ENCODE measurements around the gene TRPC4. TPM values are rescaled to one million over a fixed set of nuclear protein-coding genes. Genes with fewer than 3 reads are reported as not detected.

The TRPC4 gene
- total and polyA plus RNA-seq, 2 donors (not counting 3 experiments of a cell fraction or from before 2014, with no cell fraction given): 0.04 to 0.64 TPM

GRCh38 chr13:37906880-37907279, 37.3 kb upstream of the TRPC4 start:
- Histone ChIP-seq H3K4me3 (replicated peaks in 1 of 3; ENCODE audit: insufficient read depth in 1 of 3, low read depth in 1 of 3, low read length in 3 of 3) (no peak overlapping the region), H3K4me1 (ENCODE audit: control insufficient read depth, extremely low read depth, insufficient read depth, low read length) (no peaks in the 10 kb centered on the region), H2AFZ (ENCODE audit: low read depth, low read length) (no peak overlapping the region), H3K36me3 (ENCODE audit: control insufficient read depth in 2 of 2, extremely low read depth in 1 of 2, insufficient read depth in 2 of 2, low read length in 2 of 2) (no peaks in the 10 kb centered on the region), H3K9me3 (replicated peaks; ENCODE audit: control insufficient read depth, insufficient read depth, low read length) (no peaks in the 10 kb centered on the region), H3K27ac (ENCODE audit: insufficient read depth, low read depth, low read length) (no peak overlapping the region), H3K79me2 (ENCODE audit: control insufficient read depth, insufficient read depth, low read length) (no peaks in the 10 kb centered on the region), H3K9ac (replicated peaks; ENCODE audit: extremely low read depth, insufficient read depth, low read length) (no peak overlapping the region), H3K4me2 (ENCODE audit: insufficient read depth, low read length) (no peak overlapping the region), H3K27me3 (ENCODE audit: control insufficient read depth in 2 of 2, insufficient read depth in 2 of 2, low read length in 2 of 2) (no peaks in the 10 kb centered on the region), H3K9me1 (replicated peaks; ENCODE audit: control insufficient read depth, extremely low read depth, insufficient read depth, low read length) (no peaks in the 10 kb centered on the region), H4K20me1 (replicated peaks; ENCODE audit: control insufficient read depth, extremely low read depth, insufficient read depth, low read length) (no peaks in the 10 kb centered on the region)
- intact Hi-C loops (cut with micrococcal nuclease): no loop called here
- TF ChIP-seq MYC (IDR thresholded peaks at IDR 0.05; ENCODE audit: low read depth, low read length): no peak
- TF ChIP-seq FOS (IDR thresholded peaks at IDR 0.05; ENCODE audit: borderline replicate concordance, insufficient read depth, low read length): no peak
- TF ChIP-seq MAX (IDR thresholded peaks at IDR 0.05; ENCODE audit: insufficient read depth, insufficient read length): no peak
- TF ChIP-seq GATA2 (IDR thresholded peaks at IDR 0.05; ENCODE audit: insufficient read depth, insufficient read length, low read depth, low read length): no peak
- no peak for TF ChIP-seq POLR2AphosphoS5 (IDR thresholded peaks at IDR 0.05; ENCODE audit: insufficient read depth, low read depth, low read length)
- TF ChIP-seq JUN (IDR thresholded peaks at IDR 0.05; ENCODE audit: borderline replicate concordance, insufficient read depth, insufficient read length, low read depth): no peak
- no peak for TF ChIP-seq CTCF (IDR thresholded peaks at IDR 0.05; ENCODE audit: extremely low read depth in 1 of 2, insufficient read depth in 1 of 2, low read depth in 1 of 2, low read length in 2 of 2)
- BruUV-seq (replicated peaks): no TSS peak
- POLR2A ChIA-PET: interaction anchor here (0.8 kb wide), 1 partner anchor 755 kb away, joined by 5 read pairs; no protein-coding TSS in a partner anchor
- CTCF ChIA-PET: no interaction called here
- dilution Hi-C loops (cut with MboI; ENCODE audit: extremely low pct_ligation_motif_present, low sequenced_read_pairs): no loop called here
- DNase-seq (ENCODE audit: low read depth, low spot score) (no peak), FAIRE-seq (no peak)

Measured in endothelial cell of umbilical vein (primary cell).